ENCODE measurements around the gene IRS2.

The IRS2 gene

DNA sequence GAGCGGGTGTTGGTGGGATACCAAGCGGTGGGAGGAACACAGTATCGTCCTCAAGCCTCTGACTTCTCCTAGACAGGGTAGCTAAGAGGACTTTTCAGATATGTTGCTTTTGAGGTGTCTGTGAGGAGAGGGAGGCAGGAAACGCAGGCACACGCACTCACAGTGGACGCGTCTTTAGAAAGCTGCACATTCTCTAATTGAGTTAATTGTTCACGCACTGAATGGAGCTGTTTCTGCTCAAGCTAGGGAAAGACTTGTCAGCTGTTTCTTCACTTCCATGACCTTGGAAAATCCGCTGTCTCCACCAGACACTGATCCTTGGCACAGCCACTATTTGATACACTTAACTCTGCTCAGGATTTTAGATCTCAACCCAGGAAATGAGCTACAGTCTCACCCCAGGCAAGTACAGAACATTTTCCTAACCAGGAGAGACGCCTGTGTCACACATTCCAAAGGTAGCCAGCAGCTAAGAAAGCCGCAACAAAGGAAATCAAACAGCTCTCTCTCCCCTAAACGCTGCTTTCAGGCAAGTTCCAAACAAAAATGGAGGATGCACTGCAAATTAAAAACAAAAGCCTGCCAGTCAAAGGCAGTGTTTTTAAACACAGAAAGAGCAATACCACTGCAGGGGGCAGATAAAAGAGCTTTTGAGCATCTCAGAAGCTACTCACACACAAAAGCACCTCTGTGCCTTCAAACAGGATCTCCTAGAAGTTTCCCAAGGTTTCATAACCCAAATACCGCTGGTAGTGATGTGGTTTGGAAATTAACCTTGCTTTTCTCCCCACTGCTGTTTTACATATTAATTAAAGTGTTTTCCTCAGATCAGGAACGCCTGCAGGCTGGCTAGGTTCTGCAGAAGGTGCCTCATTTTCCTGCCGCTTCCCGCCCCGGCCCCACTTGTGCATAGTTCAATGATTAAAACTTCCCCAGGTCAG, 57.3 kb downstream of the IRS2 start:
- no peak for DNase-seq (ENCODE audit: low read depth)

GRCh38 chr13:109728061-109728460, 58.3 kb downstream of the IRS2 start:
- no peak for DNase-seq (ENCODE audit: low read depth)

DNA sequence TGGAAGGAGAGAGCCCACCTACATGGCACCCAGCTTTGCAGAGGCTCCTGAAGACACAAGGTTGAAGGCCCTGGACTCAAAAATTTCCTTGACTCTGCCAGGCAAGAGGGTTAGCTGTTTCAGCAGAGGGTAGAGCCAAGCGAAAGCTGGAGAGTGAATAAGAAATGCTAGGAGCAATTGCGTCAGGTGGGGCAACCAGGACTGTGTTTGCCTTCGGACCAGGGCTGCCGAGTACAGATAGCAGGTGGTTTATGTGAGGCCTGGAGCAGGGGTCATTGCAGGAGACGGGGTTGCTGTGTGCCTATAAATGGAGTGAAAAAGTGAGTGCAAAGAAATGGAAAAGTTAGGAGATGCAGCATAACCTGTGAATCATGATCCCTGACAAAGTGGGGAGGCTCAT, 59.1 kb downstream of the IRS2 start:
- no peak for DNase-seq (ENCODE audit: low read depth)

GRCh38 chr13:109725995-109726637, 60.3 kb downstream of the IRS2 start:
- no peak for DNase-seq (ENCODE audit: low read depth)

- DNase-seq (ENCODE audit: low read depth) = no peak
Measured at GRCh38 chr13:109725297-109725696, 61.1 kb downstream of the IRS2 start.

DNA sequence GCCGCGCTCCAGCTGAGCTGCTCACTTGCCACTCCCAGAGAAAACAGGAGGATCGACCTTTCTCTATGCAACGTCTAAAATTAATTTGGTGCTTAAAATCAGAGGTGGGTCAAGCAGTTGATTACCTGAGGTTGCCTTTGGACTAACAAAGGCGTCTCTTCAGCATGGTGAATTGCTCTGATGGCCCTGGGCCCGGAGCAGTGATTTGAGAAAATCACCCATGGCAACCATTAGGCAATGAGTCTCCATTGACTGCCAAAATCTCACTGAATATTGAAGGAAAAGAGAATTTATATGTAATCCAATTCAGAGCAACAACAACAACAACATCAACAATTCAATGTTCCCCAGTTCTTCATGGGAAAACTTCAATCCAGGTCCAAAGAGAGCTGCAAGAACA, 61.8 kb downstream of the IRS2 start:
- no peak for DNase-seq (ENCODE audit: low read depth)

- DNase-seq (ENCODE audit: low read depth) = no peak
Measured at GRCh38 chr13:109723046-109723445, 63.3 kb downstream of the IRS2 start.

- DNase-seq (ENCODE audit: low read depth) = no peak
Measured at GRCh38 chr13:109722068-109722467, 64.3 kb downstream of the IRS2 start.

GRCh38 chr13:109720758-109721184, 65.6 kb downstream of the IRS2 start:
- no peak for DNase-seq (ENCODE audit: low read depth)

- DNase-seq (ENCODE audit: low read depth) = no peak
Measured at GRCh38 chr13:109719962-109720646, 66.3 kb downstream of the IRS2 start.

DNA sequence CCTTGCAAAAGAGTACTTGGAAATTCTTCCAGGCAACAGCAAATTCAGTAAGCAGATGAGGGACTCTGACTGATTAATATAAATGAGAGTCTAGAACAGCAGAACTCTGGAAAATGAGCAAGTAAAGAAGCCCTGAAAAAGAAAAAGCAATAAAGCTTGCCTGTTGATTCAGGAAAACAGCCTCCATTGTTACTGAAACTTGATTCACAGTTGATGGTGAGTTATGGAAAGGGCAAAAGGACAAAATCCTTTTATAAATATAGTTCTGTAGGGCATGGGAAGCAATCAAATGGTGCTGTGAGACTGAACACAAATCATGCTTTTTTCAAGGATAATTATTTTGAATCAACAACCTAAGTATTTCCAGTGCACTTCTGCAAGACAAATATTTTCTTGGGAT, 67.7 kb downstream of the IRS2 start:
- no peak for DNase-seq (ENCODE audit: low read depth)

- no peak for DNase-seq (ENCODE audit: low read depth)
Measured at GRCh38 chr13:109717686-109718085, 68.7 kb downstream of the IRS2 start.

DNA sequence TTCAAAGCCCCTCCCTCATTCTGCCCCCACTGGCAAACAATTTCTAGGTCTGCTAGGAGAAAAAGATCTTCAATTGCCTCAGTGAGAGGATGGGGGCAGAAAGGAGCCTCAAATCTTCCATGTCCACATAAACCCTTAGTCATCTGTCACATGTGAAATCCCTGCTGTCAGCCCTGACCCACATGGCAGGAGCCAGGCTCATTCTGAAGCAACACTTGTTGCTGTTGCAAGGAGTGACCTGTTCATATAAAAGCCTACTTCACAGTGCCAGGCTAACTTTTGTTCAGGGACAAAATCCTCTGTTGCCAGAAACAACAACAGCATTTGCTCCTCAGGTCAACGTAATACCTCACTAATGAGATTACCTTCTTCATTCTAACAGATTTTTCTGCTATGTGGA, 70.5 kb downstream of the IRS2 start:
- no peak for DNase-seq (ENCODE audit: low read depth)

DNA sequence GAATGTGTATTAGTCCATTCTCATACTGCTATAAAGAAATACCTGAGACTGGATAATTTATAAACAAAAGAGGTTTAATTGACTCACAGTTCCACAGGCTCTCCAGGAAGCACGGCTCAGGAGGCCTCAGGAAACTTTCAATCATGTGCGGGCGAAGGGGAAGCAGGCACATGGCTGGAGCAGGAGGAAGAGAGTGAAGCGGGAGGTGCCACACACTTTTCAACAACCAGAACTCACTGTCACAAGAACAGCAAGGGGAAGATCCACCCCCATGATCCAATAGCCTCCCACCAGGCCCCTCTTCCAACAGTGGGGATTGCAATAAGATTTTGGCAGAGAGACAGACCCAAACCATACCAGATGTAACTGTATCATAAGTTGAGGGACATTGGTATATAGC, 72.7 kb downstream of the IRS2 start:
- DNase-seq (ENCODE audit: low read depth) = no peak

DNA sequence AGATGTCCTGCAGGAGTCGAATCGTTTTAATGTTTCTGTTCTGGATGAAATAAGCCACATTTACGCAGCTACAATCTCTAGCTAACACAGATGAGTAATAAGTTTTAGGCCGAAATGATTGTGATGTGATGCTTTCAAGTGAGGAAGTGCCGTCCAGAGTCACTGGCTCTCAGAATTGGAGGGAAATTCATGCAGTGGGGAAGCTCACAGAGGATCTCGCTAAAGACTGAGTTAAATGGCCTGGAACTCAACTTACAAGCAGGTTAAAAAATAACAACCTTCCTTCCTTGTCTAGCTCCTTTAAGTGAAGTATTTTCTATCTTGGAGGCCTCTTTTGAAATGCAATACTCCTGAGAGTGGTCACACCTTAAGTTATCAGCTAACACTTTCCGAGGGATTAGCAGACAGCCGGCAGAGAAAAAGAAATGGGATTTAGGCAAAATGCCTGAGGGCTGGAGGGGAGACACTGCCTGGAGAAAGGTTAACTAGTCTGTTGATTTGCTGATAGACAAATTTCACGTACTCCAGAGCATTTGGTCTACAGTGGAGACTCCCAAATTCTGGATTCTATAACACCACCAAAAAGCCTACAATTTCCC, 74.2 kb downstream of the IRS2 start:
- DNase-seq (ENCODE audit: low read depth) = no peak

DNA sequence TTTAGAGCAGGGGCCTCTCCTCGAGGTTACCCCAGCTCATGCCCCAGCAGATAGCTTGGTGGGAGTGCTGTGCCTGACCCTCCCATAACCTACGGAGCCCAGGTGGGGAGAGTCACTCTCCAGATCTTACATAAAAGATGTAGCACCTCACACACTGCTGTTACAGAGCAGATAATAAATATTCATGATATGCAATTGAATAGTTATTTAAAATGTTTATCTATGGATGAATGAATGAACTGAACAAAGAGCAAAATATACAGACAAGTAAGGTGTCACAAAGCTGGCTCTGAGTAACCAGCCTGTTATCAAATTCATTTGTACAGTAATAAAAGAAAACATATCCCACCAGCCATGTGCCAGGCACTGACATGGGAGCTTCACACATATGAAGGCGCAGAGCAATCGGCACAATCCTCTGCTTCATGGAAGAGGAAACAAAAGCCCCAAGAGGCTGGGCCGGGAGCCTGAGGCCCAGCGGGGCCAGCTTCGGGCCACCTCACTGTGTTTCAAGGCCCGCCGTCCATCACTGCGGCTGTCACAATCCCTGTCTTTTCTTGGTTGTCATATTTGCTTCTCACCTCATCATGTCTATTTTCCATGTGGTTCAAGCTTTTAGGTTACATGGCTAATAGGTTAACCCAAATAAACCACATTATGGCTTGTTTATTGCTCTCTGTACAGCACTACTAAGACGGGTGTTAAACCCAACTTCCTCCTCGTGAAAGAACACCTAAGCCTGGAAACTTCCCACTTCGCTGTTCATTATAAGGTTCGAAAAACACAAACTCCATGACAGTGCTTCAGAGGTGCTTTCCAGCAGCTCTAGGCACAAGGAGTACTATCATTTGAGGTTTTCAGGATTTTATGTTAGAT, 78.4 kb downstream of the IRS2 start:
- no peak for DNase-seq (ENCODE audit: low read depth)

DNA sequence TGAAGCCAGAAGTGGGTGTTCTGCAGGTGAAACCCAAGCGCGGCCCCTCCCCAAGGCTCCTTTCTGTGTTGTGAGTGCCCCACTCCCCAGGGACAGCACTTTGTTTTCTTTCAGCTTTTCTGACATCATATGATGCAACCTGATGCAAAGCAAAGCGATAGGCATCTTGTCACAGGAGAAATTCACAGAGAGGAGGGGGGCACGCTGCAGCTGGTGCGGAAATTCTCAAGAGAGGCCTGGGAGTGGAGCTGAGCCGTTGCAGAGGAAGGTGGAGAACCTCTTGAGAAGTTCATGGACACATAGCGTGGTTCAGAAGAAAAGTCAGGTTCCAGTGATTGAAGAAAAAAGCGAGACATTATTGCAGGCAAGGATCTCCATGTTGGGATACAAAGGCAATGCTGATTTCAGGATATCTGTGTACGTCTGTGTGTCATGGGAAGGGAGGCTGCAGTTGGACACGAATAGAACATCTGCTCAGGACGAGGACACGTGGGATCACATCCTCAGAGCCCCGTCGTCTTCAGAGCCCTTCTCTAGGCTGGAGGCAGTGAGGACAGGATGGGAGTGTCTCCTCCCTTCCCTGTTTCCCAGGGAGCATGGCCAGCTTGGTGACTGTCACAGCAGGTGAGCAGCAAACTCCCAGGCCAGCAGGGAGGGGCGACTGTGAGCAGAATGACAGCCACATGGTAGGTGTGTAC, 79.2 kb downstream of the IRS2 start:
- DNase-seq (ENCODE audit: low read depth) = no peak

- no peak for DNase-seq (ENCODE audit: low read depth)
Measured at GRCh38 chr13:109706015-109706715, 80.2 kb downstream of the IRS2 start.

DNA sequence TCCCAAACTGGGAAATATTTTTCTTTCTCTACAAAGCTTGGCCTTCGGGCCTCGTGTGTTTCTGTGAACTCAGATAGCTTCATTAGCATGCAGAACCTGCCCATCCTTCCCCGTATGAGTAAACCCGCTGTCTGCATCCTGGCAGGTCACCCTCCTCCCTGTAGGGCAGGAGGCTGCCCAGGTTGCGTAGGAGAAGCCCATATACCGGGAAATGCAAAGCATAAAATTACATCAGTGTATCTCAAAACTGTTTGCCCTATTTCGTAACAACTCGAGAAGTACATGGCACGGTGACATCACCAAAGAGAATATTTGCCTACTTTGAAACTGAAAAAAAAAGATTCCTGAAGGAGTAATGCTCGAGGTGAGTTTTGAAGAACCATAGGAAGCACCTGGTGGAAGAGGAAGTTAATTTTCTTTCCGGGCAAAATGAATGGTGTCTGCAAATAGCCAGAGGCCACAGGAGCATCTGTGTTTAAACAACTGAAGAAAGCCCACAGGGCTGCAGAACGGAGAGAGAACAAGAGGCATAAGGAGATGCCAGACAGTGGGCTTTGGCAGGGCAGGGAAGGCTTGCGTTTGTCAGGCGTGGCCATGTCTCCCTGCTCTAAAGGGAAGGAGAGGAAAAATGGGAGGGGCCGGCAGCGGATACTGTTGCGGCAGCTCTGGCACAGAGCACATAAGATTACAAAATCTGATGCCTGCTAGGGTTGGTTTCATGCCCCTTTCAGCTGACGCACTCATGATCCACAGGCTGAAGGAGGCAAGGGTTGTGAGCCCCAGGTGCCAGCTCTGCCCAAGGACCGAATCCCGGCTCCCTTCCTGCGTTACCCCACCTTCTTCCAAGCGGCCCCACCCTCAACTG, 81.4 kb downstream of the IRS2 start:
- no peak for DNase-seq (ENCODE audit: low read depth)
